SK-N-SH treated with all-trans-retinoic acid at 6 μM for 48 hours (cell line): ENCODE data around the gene ST14.

ENCODE experiments used
- BACH2 ChIP-seq: fragments of 250-450 bp; sonication (Bioruptor Pico); IDR thresholded peaks from 2 replicates; pipeline ENCODE4 v1.9.0; 2021; ENCODE audit warnings: mild to moderate bottlenecking, borderline replicate concordance
- CSDC2 ChIP-seq: fragments of 250-450 bp; sonication (Bioruptor Pico); IDR thresholded peaks from 2 replicates; pipeline ENCODE4 v1.5.0; 2020; ENCODE audit warnings: mild to moderate bottlenecking, moderate library complexity
- GLIS3 ChIP-seq: fragments of 250-450 bp; sonication (Bioruptor Pico); IDR thresholded peaks from 2 replicates; pipeline ENCODE4 v1.5.0; 2020; ENCODE audit warnings: mild to moderate bottlenecking, moderate library complexity
- PATZ1 ChIP-seq: fragments of 250-450 bp; sonication (Bioruptor Pico); IDR thresholded peaks from 2 replicates; pipeline ENCODE4 v1.8.0; 2020; ENCODE audit warnings: mild to moderate bottlenecking, moderate library complexity, borderline replicate concordance
- POU6F1 ChIP-seq: fragments of 250-450 bp; sonication (Bioruptor Pico); IDR thresholded peaks from 2 replicates; pipeline ENCODE4 v1.8.0; 2021; ENCODE audit warnings: low read depth, mild to moderate bottlenecking, moderate library complexity, borderline replicate concordance
- TOX ChIP-seq: fragments of 250-450 bp; sonication (Bioruptor Pico); IDR thresholded peaks from 2 replicates; pipeline ENCODE4 v1.8.0; 2021; ENCODE audit warnings: mild to moderate bottlenecking, moderate library complexity, borderline replicate concordance
- ZFP3 ChIP-seq: fragments of 250-450 bp; sonication (Bioruptor Pico); IDR thresholded peaks from 2 replicates; pipeline ENCODE4 v1.5.0; 2020; ENCODE audit warnings: mild to moderate bottlenecking, moderate library complexity

GRCh38 chr11:130216221-130216550 is 56.6 kb downstream of the ST14 start:
- TF ChIP-seq ZFP3 (CRISPR knock-in tag) (no peak), PATZ1 (CRISPR knock-in tag) (no peak), CSDC2 (CRISPR knock-in tag) (no peak), TOX (CRISPR knock-in tag) (no peak), POU6F1 (CRISPR knock-in tag) (no peak), GLIS3 (no peak), BACH2 (CRISPR knock-in tag) (no peak)
